Activated naive CD4-positive, alpha-beta T cell treated with Interleukin-2 at 50 U/mL for 16 hours (primary cell): ENCODE data around the gene WNT7B.

Experiments used
- DNase-seq: peaks from one replicate; pipeline ENCODE4 v3.0.0-alpha.2; 2020

Gene WNT7B

GRCh38 chr22:45922661-45923060, 54.3 kb downstream of the WNT7B start:
- no peak for DNase-seq

- no peak for DNase-seq
Measured at GRCh38 chr22:45922256-45922655, 54.7 kb downstream of the WNT7B start.

GRCh38 chr22:45919504-45920286, 57.3 kb downstream of the WNT7B start:
- DNase-seq = no peak

- DNase-seq = no peak
Measured at GRCh38 chr22:45918459-45919370, 58.2 kb downstream of the WNT7B start.

- no peak for DNase-seq
Measured at GRCh38 chr22:45917700-45918458, 59.1 kb downstream of the WNT7B start.

- no peak for DNase-seq
Measured at GRCh38 chr22:45917146-45917545, 59.8 kb downstream of the WNT7B start.

GRCh38 chr22:45916515-45916914, 60.4 kb downstream of the WNT7B start:
- DNase-seq = no peak

GRCh38 chr22:45915841-45916240, 61.1 kb downstream of the WNT7B start:
- no peak for DNase-seq

- DNase-seq = no peak
Measured at GRCh38 chr22:45915151-45915550, 61.8 kb downstream of the WNT7B start.

- no peak for DNase-seq
Measured at GRCh38 chr22:45914309-45914708, 62.7 kb downstream of the WNT7B start.

GRCh38 chr22:45912910-45913309, 64.1 kb downstream of the WNT7B start:
- DNase-seq = no peak

- DNase-seq = no peak
Measured at GRCh38 chr22:45911601-45912271, 65.2 kb downstream of the WNT7B start.

- DNase-seq = no peak
Measured at GRCh38 chr22:45910928-45911467, 66.0 kb downstream of the WNT7B start.

GRCh38 chr22:45908961-45909360, 68.0 kb downstream of the WNT7B start:
- no peak for DNase-seq

- DNase-seq = no peak
Measured at GRCh38 chr22:45907996-45908395, 69.0 kb downstream of the WNT7B start.

GRCh38 chr22:45907378-45907777, 69.6 kb downstream of the WNT7B start:
- no peak for DNase-seq

- no peak for DNase-seq
Measured at GRCh38 chr22:45906946-45907345, 70.0 kb downstream of the WNT7B start.

- DNase-seq = no peak
Measured at GRCh38 chr22:45905924-45906865, 70.8 kb downstream of the WNT7B start.

- DNase-seq = no peak
Measured at GRCh38 chr22:45905326-45905923, 71.5 kb downstream of the WNT7B start.

GRCh38 chr22:45904236-45904635, 72.7 kb downstream of the WNT7B start:
- DNase-seq = no peak
